IMR-90 (cell line): ENCODE measurements around the gene TNKS1BP1. TPM values are rescaled to one million over a fixed set of nuclear protein-coding genes. Genes with fewer than 3 reads are reported as not detected.

ENCODE experiments used
- ATAC-seq: fragments of 200-7000 bp; cut with Tn5 transposase; 2 replicates; pipeline ENCODE4 v1.9.1; 2020; ENCODE audit warnings: low read depth, mild to moderate bottlenecking, moderate library complexity
- BruUV-seq: library from RNA; stranded (reverse); fragments of 400-500 nt; replicated peaks from 2 replicates; lab custom pipeline; 2021; lab: Mats Ljungman, UMichigan
- CTCF ChIA-PET: fragments of 300-600 bp; formaldehyde crosslinking; extraction: SDS; loops from one replicate; lab custom pipeline; 2021; ENCODE audit warnings: antibody characterized with exemption; lab: Yijun Ruan, JAX
- POLR2A ChIA-PET: fragments of 300-600 bp; sonication (Branson Sonifier 250); formaldehyde crosslinking; loops from one replicate; lab custom pipeline; 2022; ENCODE audit warnings: antibody characterized with exemption; ENCODE audit not compliant: unreplicated experiment; lab: Charles Lee
- DNase-seq: peaks from one replicate; pipeline ENCODE4 v3.0.0; 2013
- H2AFZ ChIP-seq: replicated peaks from 2 replicates; pipeline ENCODE3; 2013; ENCODE audit warnings: low read length, mild to moderate bottlenecking; ENCODE audit not compliant: poor library complexity
- H2AK5ac ChIP-seq: 2 replicates; pipeline ENCODE4 v1.6.1; 2013; ENCODE audit warnings: low read depth, low read length, inconsistent platforms
- H2AK9ac ChIP-seq: replicated peaks from 2 replicates; pipeline ENCODE3; 2013; ENCODE audit warnings: mild to moderate bottlenecking, low read depth, low read length, moderate library complexity; ENCODE audit not compliant: poor library complexity
- H2BK120ac ChIP-seq: 2 replicates; pipeline ENCODE4 v1.6.1; 2013; ENCODE audit warnings: low read depth, low read length, inconsistent platforms
- H2BK15ac ChIP-seq: 3 replicates; pipeline ENCODE4 v1.6.1; 2013; ENCODE audit warnings: low read depth, low read length, inconsistent platforms
- H2BK20ac ChIP-seq: 2 replicates; pipeline ENCODE4 v1.6.1; 2013; ENCODE audit warnings: low read depth, mild to moderate bottlenecking, inconsistent platforms, low read length, moderate library complexity
- H2BK5ac ChIP-seq: 2 replicates; pipeline ENCODE4 v1.6.1; 2013; ENCODE audit warnings: mild to moderate bottlenecking, low read depth, low read length, inconsistent platforms; ENCODE audit not compliant: poor library complexity, severe bottlenecking
- H3K14ac ChIP-seq: replicated peaks from 2 replicates; pipeline ENCODE4 v1.6.1; 2013; ENCODE audit warnings: low read depth, low read length, inconsistent platforms
- H3K18ac ChIP-seq: 2 replicates; pipeline ENCODE4 v1.6.1; 2013; ENCODE audit warnings: low read depth, low read length, control low read depth
- H3K23ac ChIP-seq: 2 replicates; pipeline ENCODE4 v1.6.1; 2013; ENCODE audit warnings: low read depth, low read length, inconsistent platforms
- H3K27ac ChIP-seq: 2 replicates; pipeline ENCODE4 v1.5.1; 2013; ENCODE audit warnings: mild to moderate bottlenecking, control low read depth, low read length; ENCODE audit not compliant: insufficient read depth
- H3K27me3 ChIP-seq: 2 replicates; pipeline ENCODE4 v1.6.1; 2013; ENCODE audit warnings: low read length; ENCODE audit not compliant: control insufficient read depth, insufficient read depth
- H3K36me3 ChIP-seq: 2 replicates; pipeline ENCODE4 v1.6.1; 2013; ENCODE audit warnings: low read length, mixed read lengths; ENCODE audit not compliant: control insufficient read depth, insufficient read depth
- H3K4ac ChIP-seq: 2 replicates; pipeline ENCODE4 v1.6.1; 2013; ENCODE audit warnings: low read depth, low read length, inconsistent platforms
- H3K4me1 ChIP-seq: 2 replicates; pipeline ENCODE4 v1.6.1; 2013; ENCODE audit warnings: low read length, mixed read lengths; ENCODE audit not compliant: control insufficient read depth, insufficient read depth
- H3K4me2 ChIP-seq: 2 replicates; pipeline ENCODE4 v1.6.1; 2013; ENCODE audit warnings: low read depth, mild to moderate bottlenecking, control low read depth, low read length, moderate library complexity
- H3K4me3 ChIP-seq: 2 replicates; pipeline ENCODE4 v1.5.1; 2013; ENCODE audit warnings: low read depth, mild to moderate bottlenecking, control low read depth, low read length, moderate library complexity; ENCODE audit not compliant: insufficient read depth
- H3K56ac ChIP-seq: 2 replicates; pipeline ENCODE4 v1.6.1; 2013; ENCODE audit warnings: low read length, inconsistent platforms; ENCODE audit not compliant: insufficient read depth; ENCODE audit errors: extremely low read depth
- H3K79me1 ChIP-seq, 2 experiments: 2 replicates each; pipeline ENCODE4 v1.6.1; 2013; ENCODE audit warnings: low read length in 2 of 2, inconsistent platforms in 1 of 2, low read depth in 1 of 2
- H3K9ac ChIP-seq: 2 replicates; pipeline ENCODE4 v1.6.1; 2013; ENCODE audit warnings: low read depth, low read length, control low read depth
- H3K9me1 ChIP-seq: 2 replicates; pipeline ENCODE4 v1.6.1; 2013; ENCODE audit warnings: low read length, inconsistent platforms; ENCODE audit not compliant: insufficient read depth
- H3K9me3 ChIP-seq: 2 replicates; pipeline ENCODE4 v1.6.1; 2013; ENCODE audit warnings: low read length; ENCODE audit not compliant: control insufficient read depth, insufficient read depth
- H4K20me1 ChIP-seq: 2 replicates; pipeline ENCODE4 v1.6.1; 2013; ENCODE audit warnings: low read length, inconsistent platforms; ENCODE audit not compliant: insufficient read depth
- H4K5ac ChIP-seq: 2 replicates; pipeline ENCODE4 v1.6.1; 2013; ENCODE audit warnings: mild to moderate bottlenecking, low read depth, low read length, control low read depth
- H4K8ac ChIP-seq, 2 experiments: 2 replicates each; pipeline ENCODE4 v1.6.1; 2013; ENCODE audit warnings: low read depth in 2 of 2, low read length in 2 of 2, control low read depth in 1 of 2, inconsistent platforms in 1 of 2
- H4K91ac ChIP-seq: 2 replicates; pipeline ENCODE4 v1.6.1; 2013; ENCODE audit warnings: low read depth, low read length, inconsistent platforms; ENCODE audit not compliant: insufficient read depth
- BHLHE40 ChIP-seq: fragments of 150-350 bp; IDR thresholded peaks from 2 replicates; pipeline ENCODE4 v1.6.1; 2016; ENCODE audit warnings: mild to moderate bottlenecking, low read depth, low read length
- CEBPB ChIP-seq: IDR thresholded peaks from 2 replicates; pipeline ENCODE4 v1.6.1; 2012; ENCODE audit warnings: low read depth, low read length, improper control_type of control experiment
- CHD1 ChIP-seq: IDR thresholded peaks from 2 replicates; pipeline ENCODE4 v1.6.1; 2012; ENCODE audit warnings: low read depth, low read length, improper control_type of control experiment
- FOS ChIP-seq: fragments of 150-350 bp; IDR thresholded peaks from 2 replicates; pipeline ENCODE4 v1.6.1; 2016; ENCODE audit warnings: low read depth, low read length
- MAFK ChIP-seq: IDR thresholded peaks from 2 replicates; pipeline ENCODE4 v1.6.1; 2012; ENCODE audit warnings: low read depth, low read length, improper control_type of control experiment
- MAZ ChIP-seq: IDR thresholded peaks from 2 replicates; pipeline ENCODE4 v1.6.1; 2012; ENCODE audit warnings: low read depth, mild to moderate bottlenecking, low read length, improper control_type of control experiment, moderate library complexity, borderline replicate concordance
- MXI1 ChIP-seq: IDR thresholded peaks from 2 replicates; pipeline ENCODE4 v1.6.1; 2012; ENCODE audit warnings: low read depth, mild to moderate bottlenecking, low read length, moderate library complexity, borderline replicate concordance
- NFE2L2 ChIP-seq: fragments of 150-350 bp; IDR thresholded peaks from 2 replicates; pipeline ENCODE4 v1.6.1; 2016; ENCODE audit warnings: low read depth, mild to moderate bottlenecking, low read length
- POLR2A ChIP-seq: IDR thresholded peaks from 2 replicates; pipeline ENCODE4 v1.6.1; 2012; ENCODE audit warnings: mild to moderate bottlenecking, low read depth, low read length
- RAD21 ChIP-seq: IDR thresholded peaks from 2 replicates; pipeline ENCODE4 v1.6.1; 2012; ENCODE audit warnings: low read length, improper control_type of control experiment
- RCOR1 ChIP-seq: IDR thresholded peaks from 2 replicates; pipeline ENCODE4 v1.6.1; 2012; ENCODE audit warnings: mild to moderate bottlenecking, low read length, improper control_type of control experiment; ENCODE audit not compliant: insufficient replicate concordance
- RFX5 ChIP-seq: IDR thresholded peaks from 2 replicates; pipeline ENCODE4 v1.8.0; 2012; ENCODE audit warnings: low read depth, mild to moderate bottlenecking, low read length, moderate library complexity
- SMC3 ChIP-seq: fragments of 150-350 bp; IDR thresholded peaks from 2 replicates; pipeline ENCODE4 v1.6.1; 2016; ENCODE audit warnings: low read depth, mild to moderate bottlenecking, antibody characterized with exemption, low read length, moderate library complexity
- WGBS, 2 experiments: methylation state at CpG; one replicate each; pipeline versions ENCODE4 v1.1.5 to v1.1.7; 2013; ENCODE audit warnings: missing lambda C conversion rate in 2 of 2; ENCODE audit not compliant: insufficient read length in 1 of 2; ENCODE audit errors: extremely low coverage in 2 of 2; 5-methylcytosine and 5-hydroxymethylcytosine counted together
- dilution Hi-C: fragments of 300-500 bp; cut with HindIII; formaldehyde crosslinking; loops from one replicate; pipeline ENCODE4 v1.14.3; 2018; ENCODE audit warnings: low sequenced_read_pairs; ENCODE audit not compliant: unreplicated experiment
- in situ Hi-C: fragments of 300-500 bp; cut with MboI; formaldehyde crosslinking; loops from 3 replicates; pipeline ENCODE4 v1.14.3; 2019; ENCODE audit warnings: low sequenced_read_pairs, inconsistent platforms, mixed read lengths
- intact Hi-C: fragments of 100-400 bp; cut with micrococcal nuclease; formaldehyde crosslinking; loops from 2 replicates; pipeline ENCODE4 v1.10.0; 2022
- polyA plus RNA-seq, 3 experiments: library from polyadenylated mRNA; depleted of rRNA; stranded (reverse); fragments of >200 nt; gene quantifications; 2 replicates each; pipeline ENCODE4 v1.2.3, GENCODE V29; 2012; ENCODE audit warnings: low replicate concordance in 1 of 3
- total RNA-seq: library from RNA; depleted of rRNA; stranded (reverse); fragments of >200 nt; gene quantifications from 2 replicates; pipeline ENCODE4 v1.2.3, GENCODE V29; 2012
- TF ChIP-seq, protein P1 (sequence below): fragments of 150-350 bp; IDR thresholded peaks from 2 replicates; pipeline ENCODE4 v1.6.1; 2016; ENCODE audit warnings: low read depth, mild to moderate bottlenecking, low read length, moderate library complexity, borderline replicate concordance
- TF ChIP-seq, protein P2 (sequence below): conservative IDR thresholded peaks from 2 replicates; pipeline ENCODE4 v1.5.1; 2012; ENCODE audit warnings: mild to moderate bottlenecking, low read depth, low read length, improper control_type of control experiment
- TF ChIP-seq, protein P3 (sequence below): fragments of 150-350 bp; IDR thresholded peaks from 2 replicates; pipeline ENCODE4 v1.6.1; 2017; ENCODE audit warnings: mild to moderate bottlenecking, antibody characterized with exemption, low read length, low read depth

The TNKS1BP1 gene
- total and polyA plus RNA-seq, 2 of the 4 experiments (the other 2 are of a cell fraction) = 31.7 to 71.4 TPM

DNA sequence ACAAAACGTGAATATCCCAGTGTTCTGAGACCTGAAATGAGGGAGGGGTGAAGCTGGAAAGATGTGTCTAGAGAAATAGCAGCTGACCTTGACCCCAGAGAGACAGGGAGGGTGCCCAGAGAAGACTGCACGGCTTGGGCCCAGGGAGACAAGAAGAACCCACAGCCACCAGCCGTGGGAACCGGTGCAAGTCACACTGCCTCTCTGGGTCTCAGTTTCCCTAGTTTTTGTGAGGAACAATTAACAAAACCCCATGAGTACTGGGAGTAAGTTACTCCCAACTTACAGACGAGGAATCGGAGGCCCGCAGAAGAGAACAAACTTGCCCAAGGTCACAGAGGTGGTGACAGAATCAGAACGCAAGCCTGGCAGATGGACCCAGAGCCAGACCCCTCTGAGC is 19.2 kb downstream of the TNKS1BP1 start:
- no peak overlapping the region for H2BK20ac ChIP-seq
- no peak overlapping the region for H2AFZ ChIP-seq
- ChIA-PET CTCF (no interaction called here), POLR2A (no interaction called here)
- no peak overlapping the region for H3K27ac ChIP-seq
- no peak overlapping the region for H3K4me2 ChIP-seq
- no peak overlapping the region for H4K91ac ChIP-seq
- H2BK5ac ChIP-seq = no peak overlapping the region
- 0 out of 2 replicates have a peak overlapping the region, but pooled peaks have one; percentile 7 for H3K23ac ChIP-seq
- no peak overlapping the region for H3K56ac ChIP-seq
- BruUV-seq = no TSS peak
- no peak overlapping the region; a peak in 1 of 4 replicates for H4K8ac ChIP-seq
- intact Hi-C loops (no loop called here), in situ Hi-C loops (no loop called here), dilution Hi-C loops (no loop called here)
- WGBS, 2 experiments = 60% methylated on average over 1 of the region's 8 CpGs; no CpG with 5 or more reads in 1 of the 2 experiments
- TF ChIP-seq NFE2L2 = no peak
- no peak for TF ChIP-seq MXI1
- no peak for TF ChIP-seq RFX5
- TF ChIP-seq RCOR1 = no peak
- TF ChIP-seq, protein P1, sequence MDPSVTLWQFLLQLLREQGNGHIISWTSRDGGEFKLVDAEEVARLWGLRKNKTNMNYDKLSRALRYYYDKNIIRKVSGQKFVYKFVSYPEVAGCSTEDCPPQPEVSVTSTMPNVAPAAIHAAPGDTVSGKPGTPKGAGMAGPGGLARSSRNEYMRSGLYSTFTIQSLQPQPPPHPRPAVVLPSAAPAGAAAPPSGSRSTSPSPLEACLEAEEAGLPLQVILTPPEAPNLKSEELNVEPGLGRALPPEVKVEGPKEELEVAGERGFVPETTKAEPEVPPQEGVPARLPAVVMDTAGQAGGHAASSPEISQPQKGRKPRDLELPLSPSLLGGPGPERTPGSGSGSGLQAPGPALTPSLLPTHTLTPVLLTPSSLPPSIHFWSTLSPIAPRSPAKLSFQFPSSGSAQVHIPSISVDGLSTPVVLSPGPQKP = no peak
- TF ChIP-seq MAFK = no peak
- TF ChIP-seq RAD21 = no peak
- no peak for TF ChIP-seq BHLHE40
- TF ChIP-seq, protein P2, sequence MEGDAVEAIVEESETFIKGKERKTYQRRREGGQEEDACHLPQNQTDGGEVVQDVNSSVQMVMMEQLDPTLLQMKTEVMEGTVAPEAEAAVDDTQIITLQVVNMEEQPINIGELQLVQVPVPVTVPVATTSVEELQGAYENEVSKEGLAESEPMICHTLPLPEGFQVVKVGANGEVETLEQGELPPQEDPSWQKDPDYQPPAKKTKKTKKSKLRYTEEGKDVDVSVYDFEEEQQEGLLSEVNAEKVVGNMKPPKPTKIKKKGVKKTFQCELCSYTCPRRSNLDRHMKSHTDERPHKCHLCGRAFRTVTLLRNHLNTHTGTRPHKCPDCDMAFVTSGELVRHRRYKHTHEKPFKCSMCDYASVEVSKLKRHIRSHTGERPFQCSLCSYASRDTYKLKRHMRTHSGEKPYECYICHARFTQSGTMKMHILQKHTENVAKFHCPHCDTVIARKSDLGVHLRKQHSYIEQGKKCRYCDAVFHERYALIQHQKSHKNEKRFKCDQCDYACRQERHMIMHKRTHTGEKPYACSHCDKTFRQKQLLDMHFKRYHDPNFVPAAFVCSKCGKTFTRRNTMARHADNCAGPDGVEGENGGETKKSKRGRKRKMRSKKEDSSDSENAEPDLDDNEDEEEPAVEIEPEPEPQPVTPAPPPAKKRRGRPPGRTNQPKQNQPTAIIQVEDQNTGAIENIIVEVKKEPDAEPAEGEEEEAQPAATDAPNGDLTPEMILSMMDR = no peak
- no peak for TF ChIP-seq POLR2A
- no peak for TF ChIP-seq FOS
- TF ChIP-seq MAZ = no peak
- TF ChIP-seq, protein P3, sequence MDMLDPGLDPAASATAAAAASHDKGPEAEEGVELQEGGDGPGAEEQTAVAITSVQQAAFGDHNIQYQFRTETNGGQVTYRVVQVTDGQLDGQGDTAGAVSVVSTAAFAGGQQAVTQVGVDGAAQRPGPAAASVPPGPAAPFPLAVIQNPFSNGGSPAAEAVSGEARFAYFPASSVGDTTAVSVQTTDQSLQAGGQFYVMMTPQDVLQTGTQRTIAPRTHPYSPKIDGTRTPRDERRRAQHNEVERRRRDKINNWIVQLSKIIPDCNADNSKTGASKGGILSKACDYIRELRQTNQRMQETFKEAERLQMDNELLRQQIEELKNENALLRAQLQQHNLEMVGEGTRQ = no peak
- TF ChIP-seq SMC3 = no peak
- no peak for TF ChIP-seq CHD1
- TF ChIP-seq CEBPB = no peak
- no peak overlapping the region for H3K4me3 ChIP-seq
- H3K36me3 ChIP-seq = peaks cover 73% of the 10 kb centered on the region
- peaks cover 37% of the 10 kb centered on the region for H3K4me1 ChIP-seq
- no peak overlapping the region for H4K5ac ChIP-seq
- H3K4ac ChIP-seq = 0 out of 2 replicates have a peak overlapping the region, but pooled peaks have one; percentile 13
- no peak overlapping the region; the same call in 1 of the 2 replicates for H2AK5ac ChIP-seq
- peak overlapping the region; percentile 59; the same call in 1 of the 2 replicates for H3K14ac ChIP-seq
- no peak for ATAC-seq
- H3K9me1 ChIP-seq = peaks cover 50% of the 10 kb centered on the region
- H3K79me1 ChIP-seq = peaks cover 40 to 85% of the 10 kb centered on the region in 2 experiments
- H3K18ac ChIP-seq = no peak overlapping the region
- DNase-seq = no peak
- no peak overlapping the region for H2AK9ac ChIP-seq
- H4K20me1 ChIP-seq = peaks cover 60% of the 10 kb centered on the region
- H2BK15ac ChIP-seq = no peak overlapping the region
- no peak overlapping the region for H2BK120ac ChIP-seq
- no peaks in the 10 kb centered on the region for H3K27me3 ChIP-seq
- no peak overlapping the region for H3K9ac ChIP-seq
- H3K9me3 ChIP-seq = no peaks in the 10 kb centered on the region
